ENCODE measurements around the gene ITPRIPL1. TPM values are rescaled to one million over a fixed set of nuclear protein-coding genes. Genes with fewer than 3 reads are reported as not detected.

ITPRIPL1 gene
- total and polyA plus RNA-seq, 4 donors = 0.19 to 3.1 (median 0.28) TPM

DNA sequence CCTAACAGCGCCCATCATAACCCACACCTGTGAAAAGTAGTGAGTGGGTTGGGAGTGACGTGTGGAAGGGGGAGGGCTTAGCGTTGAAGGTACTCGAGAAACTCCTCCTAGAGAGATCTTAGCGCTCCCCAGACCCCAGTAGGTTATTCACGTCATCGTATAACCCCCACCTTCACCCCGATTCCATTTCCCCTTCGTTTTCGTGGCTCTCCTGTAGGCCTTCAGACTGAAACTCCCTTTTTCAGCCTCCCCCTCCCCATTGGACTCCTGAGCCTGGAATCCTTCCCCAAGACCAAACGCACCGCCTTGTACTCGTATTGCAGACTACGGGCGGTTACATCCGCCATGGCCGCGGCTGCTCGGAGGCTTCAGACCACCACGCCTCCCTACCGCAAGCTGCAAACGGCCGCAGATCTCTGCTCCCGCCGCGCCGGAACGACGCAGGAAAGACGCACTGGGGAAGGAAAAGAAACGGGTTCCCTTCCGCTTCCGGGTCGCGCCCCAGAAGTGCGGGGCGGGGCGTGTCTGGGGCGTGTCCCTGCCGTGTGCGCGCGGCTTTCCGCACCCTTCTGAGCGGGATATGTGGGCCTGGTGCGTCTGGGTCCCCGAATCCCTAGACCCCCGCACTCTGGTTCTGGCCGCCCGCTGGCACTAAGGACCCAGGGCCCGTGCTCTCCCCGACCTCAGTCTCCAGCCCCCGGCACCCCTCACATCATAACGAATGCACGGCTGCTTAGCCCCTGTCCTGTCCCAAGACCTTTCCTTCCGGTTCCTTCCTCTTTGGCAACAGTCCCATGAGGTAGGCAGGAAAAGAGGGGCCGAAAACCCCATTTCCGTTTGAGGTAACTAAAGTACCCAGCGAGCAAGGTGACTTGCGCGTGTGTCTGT, 19.8 kb upstream of the ITPRIPL1 start, which contains the start of gene SNRNP200 (continued):
- TF ChIP-seq JUND (IDR thresholded peaks at IDR 0.05) = no peak
- TF ChIP-seq NR2F2 (IDR thresholded peaks at IDR 0.05) = peak; percentile 85
- TF ChIP-seq RXRA (IDR thresholded peaks at IDR 0.05) = peak; percentile 18 to 58

DNA sequence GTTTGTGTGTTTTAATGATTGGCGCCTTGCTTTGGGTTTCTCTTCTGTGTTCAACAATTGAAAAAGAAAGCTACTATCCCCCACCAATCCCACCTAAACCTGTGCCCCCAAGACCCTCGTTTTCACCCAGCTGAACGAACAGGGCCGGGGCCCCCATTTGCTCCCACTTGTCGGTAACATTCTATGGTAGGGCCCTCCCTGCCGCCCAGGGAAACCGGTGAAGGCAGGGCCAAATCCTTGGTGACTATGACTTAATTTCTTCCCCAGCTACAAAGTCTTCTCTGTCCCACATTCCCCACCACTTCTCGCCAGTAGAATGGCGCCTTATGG, 19.2 kb upstream of the ITPRIPL1 start:
- H3K27me3 ChIP-seq (ENCODE audit: control insufficient read depth in 4 of 4, insufficient read depth in 4 of 4, low read length in 3 of 4) = no peaks in the 10 kb centered on the region
- H3K9me3 ChIP-seq (ENCODE audit: control insufficient read depth in 4 of 4, low read length in 3 of 4) = no peaks in the 10 kb centered on the region
- TF ChIP-seq JUND (IDR thresholded peaks at IDR 0.05) (no peak), HNF4G (IDR thresholded peaks at IDR 0.05) (no peak)
- H3K9ac ChIP-seq (ENCODE audit: low read depth in 1 of 2, low read length in 2 of 2) = peak overlapping the region in 1 of 2 donors; percentile 17
- peaks cover 9 to 26% (median 24%) of the 10 kb centered on the region in 4 donors for H3K36me3 ChIP-seq (ENCODE audit: control insufficient read depth in 4 of 4, insufficient read depth in 3 of 4, low read depth in 1 of 4, low read length in 3 of 4)
- H3K27ac ChIP-seq (ENCODE audit: low read depth in 1 of 2, low read length in 2 of 2) = peak overlapping the region; percentile 56 to 71
- 24% methylated on average over 9 of the region's 9 CpGs for WGBS
- H3K4me1 ChIP-seq (ENCODE audit: control insufficient read depth in 4 of 4, insufficient read depth in 4 of 4, low read length in 3 of 4) = peaks cover 2 to 21% (median 15%) of the 10 kb centered on the region in 4 donors
- no peak for DNase-seq (ENCODE audit: low spot score)
- peak overlapping the region; percentile 81 to 99 (median 92) for H3K4me3 ChIP-seq (ENCODE audit: low read depth in 1 of 3, low read length in 3 of 3)

DNA sequence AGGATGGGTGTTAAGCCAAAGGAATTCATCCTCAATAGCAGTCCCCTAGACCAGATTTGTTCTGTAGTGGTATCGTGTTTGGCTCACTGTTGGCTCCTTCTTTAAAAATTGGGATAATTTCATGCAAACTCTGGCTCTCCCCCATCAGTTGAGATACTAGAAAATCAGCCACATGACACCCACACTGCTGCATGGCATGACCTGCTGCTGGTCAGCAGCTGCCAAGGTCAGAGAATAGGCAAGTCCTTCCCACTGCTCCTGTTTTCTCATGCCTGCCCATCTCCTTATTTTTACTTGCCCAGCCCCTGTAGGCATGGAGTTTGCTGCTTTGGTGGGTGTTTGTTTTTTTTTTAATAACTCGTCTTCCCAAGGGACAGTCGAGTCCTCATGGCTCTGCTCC, 18.7 kb upstream of the ITPRIPL1 start:
- TF ChIP-seq YY1 (IDR thresholded peaks at IDR 0.05) (no peak), NR2F2 (IDR thresholded peaks at IDR 0.05) (no peak), HNF4G (IDR thresholded peaks at IDR 0.05) (no peak), SP1 (IDR thresholded peaks at IDR 0.05) (no peak), EGR1 (IDR thresholded peaks at IDR 0.05; ENCODE audit: low read depth in 2 of 2) (no peak), FOXA2 (IDR thresholded peaks at IDR 0.05) (no peak)
- TF ChIP-seq, protein P1, sequence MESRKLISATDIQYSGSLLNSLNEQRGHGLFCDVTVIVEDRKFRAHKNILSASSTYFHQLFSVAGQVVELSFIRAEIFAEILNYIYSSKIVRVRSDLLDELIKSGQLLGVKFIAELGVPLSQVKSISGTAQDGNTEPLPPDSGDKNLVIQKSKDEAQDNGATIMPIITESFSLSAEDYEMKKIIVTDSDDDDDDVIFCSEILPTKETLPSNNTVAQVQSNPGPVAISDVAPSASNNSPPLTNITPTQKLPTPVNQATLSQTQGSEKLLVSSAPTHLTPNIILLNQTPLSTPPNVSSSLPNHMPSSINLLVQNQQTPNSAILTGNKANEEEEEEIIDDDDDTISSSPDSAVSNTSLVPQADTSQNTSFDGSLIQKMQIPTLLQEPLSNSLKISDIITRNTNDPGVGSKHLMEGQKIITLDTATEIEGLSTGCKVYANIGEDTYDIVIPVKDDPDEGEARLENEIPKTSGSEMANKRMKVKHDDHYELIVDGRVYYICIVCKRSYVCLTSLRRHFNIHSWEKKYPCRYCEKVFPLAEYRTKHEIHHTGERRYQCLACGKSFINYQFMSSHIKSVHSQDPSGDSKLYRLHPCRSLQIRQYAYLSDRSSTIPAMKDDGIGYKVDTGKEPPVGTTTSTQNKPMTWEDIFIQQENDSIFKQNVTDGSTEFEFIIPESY (IDR thresholded peaks at IDR 0.05) = no peak
- TF ChIP-seq, protein P2, sequence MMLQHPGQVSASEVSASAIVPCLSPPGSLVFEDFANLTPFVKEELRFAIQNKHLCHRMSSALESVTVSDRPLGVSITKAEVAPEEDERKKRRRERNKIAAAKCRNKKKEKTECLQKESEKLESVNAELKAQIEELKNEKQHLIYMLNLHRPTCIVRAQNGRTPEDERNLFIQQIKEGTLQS (IDR thresholded peaks at IDR 0.05) = no peak
- peaks cover 9 to 22% (median 20%) of the 10 kb centered on the region in 4 donors for H3K36me3 ChIP-seq (ENCODE audit: control insufficient read depth in 4 of 4, insufficient read depth in 3 of 4, low read depth in 1 of 4, low read length in 3 of 4)
- peaks cover 2 to 21% (median 15%) of the 10 kb centered on the region in 4 donors for H3K4me1 ChIP-seq (ENCODE audit: control insufficient read depth in 4 of 4, insufficient read depth in 4 of 4, low read length in 3 of 4)
- no peaks in the 10 kb centered on the region for H3K9me3 ChIP-seq (ENCODE audit: control insufficient read depth in 4 of 4, low read length in 3 of 4)
- H3K27ac ChIP-seq (ENCODE audit: low read depth in 1 of 2, low read length in 2 of 2) = no peak overlapping the region
- no peaks in the 10 kb centered on the region for H3K27me3 ChIP-seq (ENCODE audit: control insufficient read depth in 4 of 4, insufficient read depth in 4 of 4, low read length in 3 of 4)
- H3K4me3 ChIP-seq (ENCODE audit: low read depth in 1 of 3, low read length in 3 of 3) = peak overlapping the region; percentile 11 to 99 (median 81)
- no peak overlapping the region for H3K9ac ChIP-seq (ENCODE audit: low read depth in 1 of 2, low read length in 2 of 2)
- WGBS = 91% methylated on average over 3 of the region's 3 CpGs
- DNase-seq (ENCODE audit: low spot score) = no peak

DNA sequence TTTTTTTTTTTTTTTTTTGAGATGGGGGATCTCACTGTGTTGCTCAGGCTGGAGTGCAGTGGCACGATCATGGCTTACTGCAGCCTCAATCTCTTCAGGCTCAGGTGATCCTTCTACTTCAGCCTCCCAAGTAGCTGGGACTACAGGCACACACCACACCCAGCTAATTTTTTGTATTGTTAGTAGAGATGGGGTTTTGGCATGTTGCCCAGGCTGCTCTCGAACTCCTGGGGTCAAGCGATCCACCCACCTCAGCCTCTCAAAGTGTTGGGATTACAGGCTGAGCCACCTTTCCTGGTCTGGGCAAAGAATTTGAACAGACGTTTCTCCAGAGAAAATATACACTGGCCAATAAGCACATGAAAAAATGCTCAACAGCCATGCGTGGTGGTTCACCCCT, 16.9 kb upstream of the ITPRIPL1 start:
- H3K9ac ChIP-seq (ENCODE audit: low read depth in 1 of 2, low read length in 2 of 2) = no peak overlapping the region
- H3K27ac ChIP-seq (ENCODE audit: low read depth in 1 of 2, low read length in 2 of 2) = no peak overlapping the region
- peaks cover 2 to 20% (median 13%) of the 10 kb centered on the region in 4 donors for H3K4me1 ChIP-seq (ENCODE audit: control insufficient read depth in 4 of 4, insufficient read depth in 4 of 4, low read length in 3 of 4)
- no peak for DNase-seq (ENCODE audit: low spot score)
- TF ChIP-seq JUND (IDR thresholded peaks at IDR 0.05) (no peak), SP1 (IDR thresholded peaks at IDR 0.05) (no peak), GABPA (IDR thresholded peaks at IDR 0.05 in 1 of 2, conservative IDR thresholded peaks at IDR 0.05 in 1 of 2) (no peak), RXRA (IDR thresholded peaks at IDR 0.05) (no peak), HNF4G (IDR thresholded peaks at IDR 0.05) (no peak), RAD21 (IDR thresholded peaks at IDR 0.05) (no peak), EGR1 (IDR thresholded peaks at IDR 0.05; ENCODE audit: low read depth in 2 of 2) (no peak), TAF1 (conservative IDR thresholded peaks at IDR 0.05) (no peak), FOXA2 (IDR thresholded peaks at IDR 0.05) (no peak), FOXA1 (IDR thresholded peaks at IDR 0.05) (no peak), HNF4A (conservative IDR thresholded peaks at IDR 0.05) (no peak)
- TF ChIP-seq, protein P2 (IDR thresholded peaks at IDR 0.05) = no peak
- TF ChIP-seq, protein P3, sequence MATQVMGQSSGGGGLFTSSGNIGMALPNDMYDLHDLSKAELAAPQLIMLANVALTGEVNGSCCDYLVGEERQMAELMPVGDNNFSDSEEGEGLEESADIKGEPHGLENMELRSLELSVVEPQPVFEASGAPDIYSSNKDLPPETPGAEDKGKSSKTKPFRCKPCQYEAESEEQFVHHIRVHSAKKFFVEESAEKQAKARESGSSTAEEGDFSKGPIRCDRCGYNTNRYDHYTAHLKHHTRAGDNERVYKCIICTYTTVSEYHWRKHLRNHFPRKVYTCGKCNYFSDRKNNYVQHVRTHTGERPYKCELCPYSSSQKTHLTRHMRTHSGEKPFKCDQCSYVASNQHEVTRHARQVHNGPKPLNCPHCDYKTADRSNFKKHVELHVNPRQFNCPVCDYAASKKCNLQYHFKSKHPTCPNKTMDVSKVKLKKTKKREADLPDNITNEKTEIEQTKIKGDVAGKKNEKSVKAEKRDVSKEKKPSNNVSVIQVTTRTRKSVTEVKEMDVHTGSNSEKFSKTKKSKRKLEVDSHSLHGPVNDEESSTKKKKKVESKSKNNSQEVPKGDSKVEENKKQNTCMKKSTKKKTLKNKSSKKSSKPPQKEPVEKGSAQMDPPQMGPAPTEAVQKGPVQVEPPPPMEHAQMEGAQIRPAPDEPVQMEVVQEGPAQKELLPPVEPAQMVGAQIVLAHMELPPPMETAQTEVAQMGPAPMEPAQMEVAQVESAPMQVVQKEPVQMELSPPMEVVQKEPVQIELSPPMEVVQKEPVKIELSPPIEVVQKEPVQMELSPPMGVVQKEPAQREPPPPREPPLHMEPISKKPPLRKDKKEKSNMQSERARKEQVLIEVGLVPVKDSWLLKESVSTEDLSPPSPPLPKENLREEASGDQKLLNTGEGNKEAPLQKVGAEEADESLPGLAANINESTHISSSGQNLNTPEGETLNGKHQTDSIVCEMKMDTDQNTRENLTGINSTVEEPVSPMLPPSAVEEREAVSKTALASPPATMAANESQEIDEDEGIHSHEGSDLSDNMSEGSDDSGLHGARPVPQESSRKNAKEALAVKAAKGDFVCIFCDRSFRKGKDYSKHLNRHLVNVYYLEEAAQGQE (IDR thresholded peaks at IDR 0.05) = no peak
- TF ChIP-seq, protein P4, sequence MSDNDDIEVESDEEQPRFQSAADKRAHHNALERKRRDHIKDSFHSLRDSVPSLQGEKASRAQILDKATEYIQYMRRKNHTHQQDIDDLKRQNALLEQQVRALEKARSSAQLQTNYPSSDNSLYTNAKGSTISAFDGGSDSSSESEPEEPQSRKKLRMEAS (IDR thresholded peaks at IDR 0.05) = no peak
- WGBS = 88% methylated on average over 5 of the region's 5 CpGs
- peaks cover 0 to 3% (median 2%) of the 10 kb centered on the region in 4 donors for H3K36me3 ChIP-seq (ENCODE audit: control insufficient read depth in 4 of 4, insufficient read depth in 3 of 4, low read depth in 1 of 4, low read length in 3 of 4)
- no peaks in the 10 kb centered on the region for H3K27me3 ChIP-seq (ENCODE audit: control insufficient read depth in 4 of 4, insufficient read depth in 4 of 4, low read length in 3 of 4)
- H3K9me3 ChIP-seq (ENCODE audit: control insufficient read depth in 4 of 4, low read length in 3 of 4) = no peaks in the 10 kb centered on the region
- no peak overlapping the region for H3K4me3 ChIP-seq (ENCODE audit: low read depth in 1 of 3, low read length in 3 of 3)

All from liver (tissue), 9 donors.